ENCODE measurements around the gene PIK3R5. TPM values are rescaled to one million over a fixed set of nuclear protein-coding genes. Genes with fewer than 3 reads are reported as not detected.
A peak's percentile ranks its signal among the peaks of the same experiment; 100 is the strongest.

The PIK3R5 gene, protein sequence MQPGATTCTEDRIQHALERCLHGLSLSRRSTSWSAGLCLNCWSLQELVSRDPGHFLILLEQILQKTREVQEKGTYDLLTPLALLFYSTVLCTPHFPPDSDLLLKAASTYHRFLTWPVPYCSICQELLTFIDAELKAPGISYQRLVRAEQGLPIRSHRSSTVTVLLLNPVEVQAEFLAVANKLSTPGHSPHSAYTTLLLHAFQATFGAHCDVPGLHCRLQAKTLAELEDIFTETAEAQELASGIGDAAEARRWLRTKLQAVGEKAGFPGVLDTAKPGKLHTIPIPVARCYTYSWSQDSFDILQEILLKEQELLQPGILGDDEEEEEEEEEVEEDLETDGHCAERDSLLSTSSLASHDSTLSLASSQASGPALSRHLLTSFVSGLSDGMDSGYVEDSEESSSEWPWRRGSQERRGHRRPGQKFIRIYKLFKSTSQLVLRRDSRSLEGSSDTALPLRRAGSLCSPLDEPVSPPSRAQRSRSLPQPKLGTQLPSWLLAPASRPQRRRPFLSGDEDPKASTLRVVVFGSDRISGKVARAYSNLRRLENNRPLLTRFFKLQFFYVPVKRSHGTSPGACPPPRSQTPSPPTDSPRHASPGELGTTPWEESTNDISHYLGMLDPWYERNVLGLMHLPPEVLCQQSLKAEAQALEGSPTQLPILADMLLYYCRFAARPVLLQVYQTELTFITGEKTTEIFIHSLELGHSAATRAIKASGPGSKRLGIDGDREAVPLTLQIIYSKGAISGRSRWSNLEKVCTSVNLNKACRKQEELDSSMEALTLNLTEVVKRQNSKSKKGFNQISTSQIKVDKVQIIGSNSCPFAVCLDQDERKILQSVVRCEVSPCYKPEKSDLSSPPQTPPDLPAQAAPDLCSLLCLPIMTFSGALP
- total RNA-seq: not detected in 2 replicates
- polyA plus RNA-seq (2012): not detected

DNA sequence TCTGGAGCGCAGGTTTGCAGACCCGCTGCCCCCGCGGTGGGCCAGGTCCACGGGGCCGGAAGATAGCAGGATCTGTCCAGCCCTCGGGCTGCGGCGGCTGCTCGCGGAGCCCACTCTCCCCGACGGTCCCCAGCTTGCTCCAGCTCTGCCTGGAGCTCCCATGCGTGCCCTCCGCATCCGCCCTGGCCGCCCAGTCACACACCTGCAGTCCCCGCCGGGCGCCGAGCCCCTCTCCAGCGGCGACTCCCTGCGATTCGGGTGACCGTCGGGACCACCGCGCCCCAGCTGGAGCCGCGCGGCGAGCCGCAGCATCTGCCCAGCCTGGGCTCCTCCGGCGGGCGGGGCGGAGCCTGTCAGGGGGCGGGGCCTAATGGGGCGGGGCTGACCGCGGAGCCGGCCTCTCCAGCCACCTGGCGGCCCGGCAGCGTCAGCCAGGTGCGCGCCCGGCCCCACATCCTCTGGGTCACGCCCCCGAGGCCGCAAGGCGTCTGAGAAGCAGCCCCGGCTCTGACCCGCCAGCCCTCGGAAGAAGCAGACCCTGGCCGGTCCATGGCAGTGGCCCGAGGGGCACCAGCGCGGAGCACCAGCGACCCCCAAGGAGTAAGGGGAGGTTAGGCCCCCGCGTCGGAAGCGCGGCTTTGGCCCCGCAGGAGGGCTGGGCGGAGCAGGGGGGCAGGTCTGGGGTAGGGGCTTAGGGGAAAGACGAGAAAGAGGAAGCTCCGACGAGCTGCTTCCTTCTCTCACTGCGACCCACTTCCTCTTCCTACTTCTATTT is at the start of gene PIK3R5:
Gene PIK3R5 (minus strand): TSS at position 314 of the 775 bp plus-strand sequence. CDS start 54,213 bp downstream, outside the sequence.
- no peak for DNase-seq (ENCODE audit: low read depth)

DNA sequence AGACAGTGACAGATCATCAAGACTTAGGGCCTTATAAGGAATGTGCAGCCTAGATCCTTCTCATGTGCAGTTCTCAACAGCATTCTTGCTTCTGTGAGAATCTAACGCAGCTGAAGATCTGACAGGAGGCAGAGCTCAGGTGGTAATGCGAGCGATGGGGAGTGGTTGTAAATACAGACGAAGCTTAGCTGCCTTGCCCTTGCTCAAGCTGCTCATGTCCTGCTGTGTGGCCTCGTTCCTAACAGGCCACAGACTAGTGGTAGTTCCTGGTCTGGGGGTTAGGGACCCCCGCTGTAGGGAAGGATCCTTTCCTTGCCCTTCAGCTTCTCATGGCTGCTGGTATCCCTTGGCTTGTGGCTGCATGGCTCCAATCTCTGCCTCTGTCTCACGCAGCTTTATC is 45.5 kb upstream of the PIK3R5 start:
- DNase-seq (ENCODE audit: low read depth): no peak

DNA sequence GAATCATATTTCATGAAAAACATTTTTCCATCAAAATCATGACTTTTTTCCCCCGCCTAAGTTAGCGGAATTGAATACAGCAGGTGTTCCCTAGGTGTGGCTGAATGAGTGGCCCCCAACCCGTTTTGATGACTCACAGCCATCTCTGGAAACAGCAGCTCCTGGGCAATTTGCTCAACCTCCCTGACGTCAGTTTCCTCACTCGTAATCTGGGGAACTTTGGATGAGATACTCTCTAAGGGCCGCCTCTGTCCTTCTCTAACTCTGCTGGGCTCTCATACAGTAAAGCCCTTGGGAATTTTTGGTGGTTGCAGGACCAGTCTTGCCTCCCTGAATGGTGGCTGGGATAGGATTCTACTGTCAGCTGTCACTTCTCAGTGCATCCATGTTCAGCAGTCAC is 44.2 kb upstream of the PIK3R5 start:
- no peak for DNase-seq (ENCODE audit: low read depth)

DNA sequence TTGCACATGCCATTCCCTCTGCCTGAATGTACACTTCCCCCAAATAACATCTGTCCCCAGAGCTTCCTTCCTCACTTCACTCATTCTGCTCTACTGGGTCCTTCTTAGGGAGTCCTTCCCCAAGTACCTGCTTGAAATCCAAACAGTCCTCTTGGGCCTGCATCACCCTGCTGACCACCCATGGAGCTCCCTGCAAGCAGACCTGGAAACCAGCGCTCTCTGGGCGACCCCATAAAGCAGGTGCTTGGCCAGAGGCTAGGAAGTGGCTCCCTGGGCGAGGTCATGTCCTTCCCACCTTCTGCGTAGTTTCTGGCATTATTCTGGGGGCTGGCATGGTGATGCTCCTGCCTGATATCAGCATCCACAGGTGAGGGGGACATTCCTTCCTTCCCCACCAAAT is 43.6 kb upstream of the PIK3R5 start:
- DNase-seq (ENCODE audit: low read depth): no peak

DNA sequence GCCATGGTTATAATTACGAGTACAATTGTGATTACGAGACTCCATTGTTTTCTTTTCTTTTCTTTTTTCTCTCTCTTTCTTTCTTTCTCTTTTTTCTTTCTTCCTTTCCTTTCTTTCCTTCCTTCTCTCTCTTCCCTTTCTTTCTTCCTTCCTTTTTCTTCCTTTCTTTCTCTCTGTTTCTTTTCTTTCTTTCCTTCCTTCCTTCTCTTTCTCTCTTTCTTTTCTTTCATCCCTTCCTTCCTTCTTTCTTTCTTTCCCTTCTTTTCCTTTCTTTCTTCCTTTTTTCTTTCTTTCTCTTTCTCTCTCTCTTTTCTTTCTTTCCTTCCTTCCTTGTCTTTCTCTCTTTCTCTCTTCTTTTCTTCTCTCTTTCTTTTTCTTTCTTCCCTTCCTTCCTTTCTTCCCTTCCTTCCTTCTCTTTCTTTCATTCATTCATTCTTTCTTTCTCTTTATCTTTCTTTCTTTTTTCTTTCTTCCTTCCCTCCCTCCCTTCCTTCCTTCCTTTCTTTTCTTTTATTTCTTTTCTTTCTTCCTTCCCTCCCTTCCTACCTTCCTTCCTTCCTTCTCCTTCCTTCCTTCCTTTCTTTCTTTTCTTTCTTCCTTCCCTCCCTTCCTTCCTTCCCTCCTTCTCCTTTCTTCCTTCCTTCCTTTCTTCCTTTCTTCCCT is 41.7 kb upstream of the PIK3R5 start:
- no peak for DNase-seq (ENCODE audit: low read depth)

DNA sequence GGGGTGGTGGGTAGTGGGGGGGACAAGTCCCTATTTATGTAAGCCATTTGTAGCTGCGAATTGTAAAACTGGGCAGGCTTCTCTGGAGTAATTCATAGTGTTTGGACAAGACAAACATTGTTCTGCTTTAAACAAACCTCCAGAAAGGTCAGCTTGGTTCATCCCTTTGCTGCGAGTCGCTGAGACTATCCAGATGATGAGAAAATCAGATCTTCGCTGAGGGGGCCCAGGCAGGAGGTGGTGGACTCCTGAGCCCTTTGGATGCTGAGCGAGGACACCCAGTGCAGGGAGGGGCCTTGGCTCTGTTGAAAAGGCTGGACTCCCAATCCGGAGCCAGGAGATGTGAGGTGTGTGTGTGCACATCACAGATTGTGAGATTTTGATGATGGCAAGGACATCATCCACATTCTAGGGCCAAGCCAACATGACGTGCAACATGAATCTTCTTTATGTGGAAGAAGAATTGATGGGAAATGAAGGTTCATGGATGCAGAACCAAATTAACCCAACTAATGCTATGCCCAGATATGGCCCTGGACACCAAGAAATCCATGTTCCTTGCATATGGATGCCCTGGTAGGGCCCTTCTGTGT is 40.8 kb upstream of the PIK3R5 start:
- no peak for DNase-seq (ENCODE audit: low read depth)

DNA sequence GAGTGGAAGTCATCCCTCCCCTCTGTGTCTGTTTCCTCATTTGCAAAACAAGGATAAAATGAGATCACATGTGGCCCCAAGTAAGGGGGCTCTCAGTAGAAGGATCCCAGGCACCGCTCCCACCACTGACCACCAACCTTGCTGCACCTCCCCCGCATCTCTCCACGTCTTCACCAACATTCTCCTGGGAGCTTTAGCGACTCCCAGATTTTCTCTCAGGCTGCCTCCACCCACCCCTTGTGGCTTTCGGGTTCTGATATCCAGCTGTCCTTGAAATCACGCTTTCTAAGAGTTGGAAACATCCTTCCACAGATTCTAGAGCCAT is 39.4 kb upstream of the PIK3R5 start:
- no peak for DNase-seq (ENCODE audit: low read depth)

DNA sequence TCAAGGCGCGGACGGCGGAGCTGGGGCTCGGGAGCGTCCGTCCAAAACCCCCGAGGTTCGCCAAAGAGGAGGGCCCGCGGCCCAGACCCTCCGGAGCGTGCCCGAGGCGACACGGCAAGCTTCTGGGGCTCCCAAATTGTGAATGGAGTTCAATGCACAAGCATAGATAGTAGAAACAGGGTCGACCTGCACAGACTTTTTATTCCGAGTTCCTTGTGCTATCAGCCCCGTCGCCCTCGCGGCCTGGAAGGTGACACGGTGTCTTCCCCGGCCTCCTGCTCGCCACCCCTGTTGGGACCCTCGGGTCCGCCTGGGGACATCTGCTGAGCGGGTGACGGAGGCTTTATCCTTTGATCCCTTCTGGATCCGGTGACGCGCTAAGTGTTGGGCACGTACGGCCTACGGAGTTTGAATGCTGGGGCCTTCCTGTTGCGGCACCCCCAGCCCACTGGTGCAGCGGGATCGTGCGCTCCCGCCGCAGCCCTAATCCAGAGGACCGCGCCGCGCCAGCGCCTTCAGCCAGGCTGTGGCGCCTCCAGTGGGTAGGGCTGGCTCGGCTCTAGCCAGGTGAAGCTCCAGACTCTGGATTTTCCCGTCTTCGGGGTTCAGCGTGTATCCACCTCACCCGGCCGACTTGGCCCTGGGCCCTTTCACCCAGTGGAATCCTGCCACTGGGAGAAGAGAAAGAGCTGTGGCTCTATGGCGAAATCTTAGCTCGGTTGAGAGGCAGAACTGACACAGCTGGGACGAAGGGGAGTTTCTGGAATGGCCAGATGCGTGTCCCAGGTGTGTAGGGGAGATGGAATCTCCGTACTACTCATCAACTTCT is 38.8 kb upstream of the PIK3R5 start:
- DNase-seq (ENCODE audit: low read depth): no peak

DNA sequence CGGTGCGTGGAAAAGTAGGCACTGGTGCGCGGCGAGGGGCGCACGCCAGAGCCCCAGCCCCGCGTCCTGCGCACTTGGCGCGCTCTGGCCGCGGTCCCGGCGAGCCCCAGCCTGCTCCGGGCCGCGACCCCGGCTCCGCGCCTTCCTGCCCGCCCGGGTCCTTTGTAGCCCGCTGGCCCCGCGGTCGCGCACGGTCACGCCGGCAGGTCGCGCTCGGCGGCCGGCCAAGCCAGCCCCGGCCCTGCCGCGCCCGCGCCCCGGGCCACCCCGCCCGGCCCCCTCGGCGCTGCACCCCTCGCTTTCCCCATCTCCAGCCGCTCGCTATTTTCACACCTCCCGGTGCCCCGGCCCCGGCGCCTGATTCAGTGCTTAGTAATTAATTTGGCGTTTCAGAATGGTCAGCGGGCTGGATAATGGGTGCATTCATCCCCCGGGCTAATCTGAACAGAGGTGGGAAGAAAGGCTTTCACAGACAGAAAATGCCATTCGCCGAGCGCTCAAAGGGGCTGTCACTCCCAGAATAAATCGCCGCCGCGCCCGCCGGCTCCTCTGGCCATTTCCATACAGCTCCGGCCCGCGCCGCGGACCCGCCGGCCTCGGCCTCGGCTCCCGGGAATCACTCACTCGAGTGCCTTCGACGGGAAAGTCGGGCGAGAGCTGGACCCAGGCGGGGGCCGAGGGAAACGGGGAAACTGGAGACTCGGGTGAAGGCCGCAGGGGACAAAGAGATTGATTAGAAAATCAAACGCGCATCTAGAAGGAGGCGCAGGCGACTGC is 38.0 kb upstream of the PIK3R5 start:
- no peak for DNase-seq (ENCODE audit: low read depth)

DNA sequence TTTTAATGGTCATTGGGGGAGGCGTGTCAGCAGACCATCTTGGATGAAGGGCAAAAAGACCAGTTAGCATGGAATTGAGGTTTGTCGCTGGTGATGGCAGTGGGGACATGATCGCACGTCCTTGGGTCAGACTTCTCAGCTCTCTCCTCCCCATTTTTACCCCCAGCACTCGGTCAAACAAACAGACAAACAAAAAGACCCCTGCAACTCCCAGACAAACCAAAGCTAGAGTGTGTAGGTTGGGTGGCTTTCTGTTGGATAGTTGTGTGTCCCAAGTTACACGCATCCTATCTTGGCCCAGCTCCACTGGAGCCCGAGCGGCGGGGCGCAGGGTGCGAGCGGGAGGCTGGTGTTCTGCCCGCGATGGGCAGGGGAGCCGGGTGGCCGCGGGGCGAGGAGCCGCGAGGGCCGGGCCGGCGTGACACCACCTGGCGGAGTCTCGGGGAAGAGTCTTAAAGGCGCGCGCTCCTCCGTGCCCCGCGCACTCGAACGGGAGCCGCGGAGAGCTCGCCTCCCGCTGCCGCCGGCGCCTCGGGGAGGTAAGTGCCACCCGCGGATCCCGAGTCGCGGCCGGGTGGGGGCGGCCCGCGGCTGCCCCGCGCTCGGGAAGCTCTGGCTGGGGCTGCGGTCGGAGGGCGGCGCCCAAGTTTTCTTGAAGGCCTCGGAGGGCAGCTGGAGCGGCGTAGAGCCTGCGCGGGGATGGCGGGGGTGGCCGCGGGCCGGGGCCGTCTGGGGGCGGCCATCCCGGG is 37.3 kb upstream of the PIK3R5 start:
- DNase-seq (ENCODE audit: low read depth): no peak

DNA sequence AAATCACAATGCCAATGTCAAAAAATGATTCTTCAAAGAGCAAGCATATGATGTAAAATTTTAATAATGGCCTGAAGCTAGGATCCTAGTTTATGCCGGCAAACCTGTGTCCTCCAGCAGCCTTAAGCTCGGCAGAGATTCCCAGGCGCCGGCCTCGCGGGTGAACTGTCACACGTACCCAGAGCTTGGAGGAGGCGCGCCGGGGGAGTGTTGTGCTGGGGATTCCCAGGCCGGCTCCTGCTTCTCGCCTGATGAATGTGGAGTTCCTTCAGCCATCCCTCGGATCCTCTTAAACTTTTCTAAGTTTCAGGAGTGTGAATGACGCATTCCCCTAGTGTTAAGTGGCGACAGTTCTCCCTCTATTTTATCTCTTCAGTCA is 36.7 kb upstream of the PIK3R5 start:
- DNase-seq (ENCODE audit: low read depth): no peak

DNA sequence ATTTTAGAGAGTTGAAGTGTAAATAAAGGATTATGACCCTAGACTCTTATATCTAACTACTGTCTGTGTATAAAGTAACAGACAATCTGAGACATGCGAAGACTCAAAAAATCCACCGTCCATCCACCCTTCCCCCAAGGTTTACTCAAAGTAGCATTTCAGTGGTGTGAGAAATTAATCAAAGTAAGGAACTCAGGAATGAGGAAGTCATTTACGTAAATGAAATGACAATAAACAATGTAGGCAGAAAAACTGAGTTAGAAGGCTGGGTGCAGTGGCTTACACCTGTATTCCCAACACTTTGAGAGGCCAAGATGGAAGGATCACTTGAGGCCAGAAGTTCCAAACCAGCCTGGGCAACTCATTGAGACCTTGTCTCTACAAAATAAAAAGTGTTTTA is 36.1 kb upstream of the PIK3R5 start:
- no peak for DNase-seq (ENCODE audit: low read depth)

DNA sequence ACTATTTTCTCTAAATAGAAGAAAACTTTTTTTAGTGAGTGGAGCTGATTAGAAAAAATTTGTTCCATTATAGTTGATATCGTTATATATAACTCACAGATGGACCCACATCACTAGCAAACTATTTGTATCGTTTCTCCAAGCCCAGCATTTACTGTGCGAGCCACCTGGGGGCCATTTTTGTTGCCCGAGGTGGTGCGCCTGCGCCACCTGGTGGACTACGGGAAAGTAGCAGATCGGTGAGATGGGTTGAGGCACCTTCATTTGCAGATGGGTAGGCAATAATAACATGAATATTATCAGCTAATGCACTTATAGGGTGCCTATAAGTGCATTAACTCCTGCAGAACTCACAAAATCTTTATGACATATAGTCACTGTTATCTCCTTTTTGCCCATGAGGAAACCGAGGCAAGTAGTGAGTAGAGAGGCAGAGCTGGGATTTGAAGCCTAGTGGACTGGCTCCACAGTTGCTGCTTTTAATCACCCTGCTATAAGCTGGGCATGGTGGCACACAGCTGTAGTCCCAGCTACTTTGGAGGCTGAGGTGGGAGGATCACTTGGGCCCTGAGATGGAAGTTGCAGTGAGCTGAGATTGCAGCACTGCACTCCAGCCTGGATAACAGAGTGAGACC is 32.6 kb upstream of the PIK3R5 start:
- peak; percentile 15 for DNase-seq (ENCODE audit: low read depth)

DNA sequence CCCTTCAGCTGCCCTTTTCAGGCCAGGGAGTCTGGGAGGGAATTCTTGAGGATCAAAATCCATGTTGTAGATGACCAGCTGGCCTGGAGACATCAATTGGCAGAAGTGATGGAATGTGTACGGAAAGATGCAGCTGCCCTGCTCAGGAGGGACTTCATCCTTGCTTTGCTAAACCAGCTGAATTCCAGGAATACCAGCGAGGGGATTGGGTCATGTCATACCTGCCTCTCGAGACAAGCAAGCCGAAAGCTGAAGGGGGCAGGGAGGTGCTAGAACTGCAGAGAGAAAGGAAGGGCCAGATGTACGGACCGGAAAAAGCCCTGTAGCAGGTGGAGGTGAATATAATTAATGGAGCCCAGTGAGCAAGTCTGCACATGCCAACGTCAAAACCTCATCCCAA is 30.2 kb upstream of the PIK3R5 start:
- DNase-seq (ENCODE audit: low read depth): peak; percentile 11

DNA sequence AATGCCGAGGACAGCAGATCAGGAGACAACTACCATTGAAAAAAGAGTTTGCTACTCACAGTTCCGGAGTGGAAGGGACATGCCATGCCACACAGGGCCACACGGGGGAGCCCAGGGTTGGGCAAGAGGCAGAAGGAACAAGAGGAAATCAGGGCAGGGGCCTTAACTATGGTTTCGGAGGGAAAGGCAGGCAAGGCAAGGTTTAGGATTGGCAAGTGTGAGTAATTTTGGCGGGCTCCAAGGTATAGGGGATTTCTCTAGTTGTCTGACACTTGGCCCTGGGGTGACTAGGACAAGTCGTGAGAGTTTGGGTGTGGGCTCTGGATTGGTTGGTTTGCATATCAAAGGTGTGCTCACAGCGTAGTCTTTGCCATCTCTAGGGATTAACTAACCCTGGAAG is 28.8 kb upstream of the PIK3R5 start:
- DNase-seq (ENCODE audit: low read depth): peak; percentile 63

DNA sequence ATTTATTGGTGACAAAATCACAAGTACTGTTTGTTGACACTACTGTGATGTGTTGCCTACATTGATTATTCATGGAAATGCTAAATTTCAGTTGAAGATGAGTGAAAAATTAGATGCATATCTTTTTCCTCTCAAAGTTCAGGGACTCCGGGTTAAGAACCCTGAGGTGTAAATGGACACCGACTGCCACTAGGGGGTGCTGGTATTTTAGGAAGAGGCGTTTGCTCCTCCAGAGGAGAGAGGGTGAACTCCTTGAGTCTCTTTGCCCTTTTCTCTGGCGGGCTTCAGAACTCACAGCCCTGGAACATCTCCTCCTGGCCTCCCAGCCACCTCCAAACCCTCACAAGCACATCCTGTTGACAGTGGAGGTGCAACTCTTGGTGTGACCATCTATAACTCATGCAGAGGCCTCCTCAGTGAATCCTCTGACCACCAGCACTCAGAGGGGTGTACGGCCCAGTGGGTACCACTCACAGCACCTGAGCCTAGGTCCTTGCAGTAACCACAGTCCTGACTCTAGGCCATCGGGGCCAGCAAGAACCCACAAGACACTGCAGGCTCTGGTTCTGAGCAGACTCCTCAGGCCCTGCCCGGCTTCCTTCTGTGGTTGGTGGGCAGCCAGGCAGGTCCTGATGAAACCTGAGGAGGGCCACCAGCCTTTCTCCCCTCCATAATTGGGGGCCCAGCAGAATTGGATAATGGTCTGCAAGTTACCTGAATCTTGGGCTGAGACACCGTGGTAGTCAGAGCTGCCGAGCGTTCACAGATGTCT is 26.2 kb upstream of the PIK3R5 start:
- peak; percentile 68 for DNase-seq (ENCODE audit: low read depth)
